K562 (cell line): ENCODE results near the gene SAXO1. TPM values are rescaled to one million over a fixed set of nuclear protein-coding genes. Genes with fewer than 3 reads are reported as not detected.

Experiments
- ATAC-seq: fragments of 200-7000 bp; cut with Tn5 transposase; 3 replicates; pipeline ENCODE4 v1.9.1; 2020; ENCODE audit warnings: moderate library complexity
- BruUV-seq: library from RNA; stranded (reverse); fragments of 400-500 nt; replicated peaks from 2 replicates; lab custom pipeline; 2021; lab: Mats Ljungman, UMichigan
- CTCF ChIA-PET: fragments of 300-600 bp; formaldehyde crosslinking; extraction: SDS; loops from one replicate; lab custom pipeline; 2021; ENCODE audit warnings: low intra/inter-chr PET ratio; lab: Yijun Ruan, JAX
- POLR2A ChIA-PET: fragments of 300-600, 350-650 bp; sonication (Branson Sonifier 250); formaldehyde crosslinking; extraction: SDS; loops from one replicate; lab custom pipeline; 2021; ENCODE audit warnings: antibody characterized with exemption, inconsistent platforms; lab: Yijun Ruan, JAX
- DNase-seq, 4 experiments: peaks; one replicate each; pipeline versions ENCODE4 v3.0.0 to v3.0.0-alpha.2; 2011 to 2018; ENCODE audit warnings: low spot score in 3 of 4, mixed read lengths in 3 of 4; ENCODE audit errors: extremely low read depth in 1 of 4
- FAIRE-seq: peaks from 2 replicates; lab custom pipeline; 2011; peaks lifted over from hg19 to GRCh38; lab: Jason Lieb, UNC
- H2AFZ ChIP-seq: 2 replicates; pipeline ENCODE4 v1.6.0; 2011; ENCODE audit warnings: low read depth, low read length, control low read depth, inconsistent platforms
- H3K27ac ChIP-seq: fragments of 200-600 bp; 3 replicates; pipeline ENCODE4 v1.8.0; 2011; ENCODE audit warnings: low read depth, mild to moderate bottlenecking, control low read depth, inconsistent platforms, low read length, moderate library complexity, mixed read lengths; ENCODE audit errors: extremely low read depth
- H3K27me3 ChIP-seq, 2 experiments: fragments of 300-600 bp in 1 of 2; 2 replicates in 1 of 2; 3 replicates in 1 of 2; pipeline versions ENCODE4 v1.6.0 to v1.8.0; 2011; ENCODE audit warnings: inconsistent platforms in 2 of 2, low read length in 2 of 2, mild to moderate bottlenecking in 1 of 2, mixed read lengths in 1 of 2, moderate library complexity in 1 of 2; ENCODE audit not compliant: control insufficient read depth in 2 of 2, insufficient read depth in 2 of 2
- H3K36me3 ChIP-seq: fragments of 300-600 bp; 3 replicates; pipeline ENCODE4 v1.8.0; 2011; ENCODE audit warnings: mild to moderate bottlenecking, low read length, inconsistent platforms; ENCODE audit not compliant: control insufficient read depth, insufficient read depth
- H3K4me1 ChIP-seq, 2 experiments: fragments of 200-600 bp in 1 of 2; replicated peaks in 1 of 2; 2 replicates in 1 of 2; 3 replicates in 1 of 2; pipeline versions ENCODE4 v1.5.1 to v1.8.0; 2011; ENCODE audit warnings: inconsistent platforms in 2 of 2, low read length in 2 of 2, mild to moderate bottlenecking in 1 of 2, mixed read lengths in 1 of 2, moderate library complexity in 1 of 2; ENCODE audit not compliant: control insufficient read depth in 2 of 2, insufficient read depth in 2 of 2
- H3K4me2 ChIP-seq: 2 replicates; pipeline ENCODE4 v1.6.1; 2011; ENCODE audit warnings: low read length, control low read depth, inconsistent platforms, mixed read lengths; ENCODE audit not compliant: insufficient read depth
- H3K4me3 ChIP-seq: fragments of 200-600 bp; sonication (generic), shearing (Covaris generic); 2 replicates; pipeline ENCODE4 v1.5.1; 2016; ENCODE audit warnings: control low read depth, inconsistent platforms
- H3K79me2 ChIP-seq: fragments of 200-600 bp; 3 replicates; pipeline ENCODE4 v1.8.0; 2011; ENCODE audit warnings: low read length, inconsistent platforms; ENCODE audit not compliant: control insufficient read depth, insufficient read depth
- H3K9ac ChIP-seq, 2 experiments: 2 replicates each; pipeline versions ENCODE4 v1.6.0 to v1.6.1; 2011; ENCODE audit warnings: low read depth in 2 of 2, low read length in 2 of 2, control low read depth in 1 of 2, inconsistent platforms in 1 of 2, mild to moderate bottlenecking in 1 of 2, mixed read lengths in 1 of 2; ENCODE audit not compliant: insufficient read depth in 1 of 2
- H3K9me1 ChIP-seq: one replicate; pipeline ENCODE4 v1.6.0; 2011; ENCODE audit warnings: inconsistent platforms, mild to moderate bottlenecking, low read length, moderate library complexity; ENCODE audit not compliant: control insufficient read depth, insufficient read depth
- H3K9me3 ChIP-seq: replicated peaks from 2 replicates; pipeline ENCODE4 v1.5.1; 2011; ENCODE audit warnings: low read depth, low read length, inconsistent platforms; ENCODE audit not compliant: control insufficient read depth, insufficient read depth
- H4K20me1 ChIP-seq: replicated peaks from 2 replicates; pipeline ENCODE4 v1.6.1; 2011; ENCODE audit warnings: low read length, inconsistent platforms, mixed read lengths; ENCODE audit not compliant: control insufficient read depth, insufficient read depth
- CBFB ChIP-seq: sonication (generic); formaldehyde crosslinking; IDR thresholded peaks from 2 replicates; pipeline ENCODE4 v1.4.0; 2020; ENCODE audit warnings: mild to moderate bottlenecking, missing genetic modification reagents
- DDX20 ChIP-seq: fragments of 450-650 bp; IDR thresholded peaks from 2 replicates; pipeline ENCODE4 v1.6.1; 2016; ENCODE audit warnings: missing genetic modification characterization, low read depth, mild to moderate bottlenecking, missing compliant biosample characterization, moderate library complexity
- KLF6 ChIP-seq: fragments of 250-450 bp; sonication (Bioruptor Pico); IDR thresholded peaks from 2 replicates; pipeline ENCODE4 v1.4.0; 2020; ENCODE audit warnings: mild to moderate bottlenecking, moderate library complexity, borderline replicate concordance
- NRF1 ChIP-seq, 2 experiments: fragments of 450-650 bp; IDR thresholded peaks in 1 of 2; conservative IDR thresholded peaks in 1 of 2; 2 replicates each; pipeline ENCODE4 v1.6.1; 2014; ENCODE audit warnings: mild to moderate bottlenecking in 2 of 2
- RBM22 ChIP-seq: fragments of 200-400 bp; formaldehyde crosslinking; IDR thresholded peaks from 2 replicates; pipeline ENCODE4 v1.6.1; 2018; ENCODE audit warnings: low read length, low read depth; ENCODE audit not compliant: poor library complexity, severe bottlenecking
- THRAP3 ChIP-seq: fragments of 450-650 bp; IDR thresholded peaks from 2 replicates; pipeline ENCODE4 v1.6.1; 2016; ENCODE audit warnings: mild to moderate bottlenecking, inconsistent platforms, borderline replicate concordance
- TSC22D4 ChIP-seq: fragments of 450-650 bp; IDR thresholded peaks from 2 replicates; pipeline ENCODE4 v1.6.1; 2016; ENCODE audit warnings: missing genetic modification characterization, missing biosample characterization, control low read depth
- ZNF146 ChIP-seq: IDR thresholded peaks from one replicate; pipeline ENCODE4 v1.6.1; 2018; ENCODE audit warnings: missing compliant biosample characterization; ENCODE audit not compliant: unreplicated experiment
- ZNF318 ChIP-seq, 2 experiments: fragments of 450-650 bp; IDR thresholded peaks; 2 replicates each; pipeline ENCODE4 v1.6.1; 2016; ENCODE audit warnings: mild to moderate bottlenecking in 2 of 2, borderline replicate concordance in 1 of 2, low read depth in 1 of 2, moderate library complexity in 1 of 2
- WGBS: fragments of 100-300 bp; shearing (Covaris generic); methylation state at CpG from one replicate; pipeline ENCODE4 v1.1.6; 2016; ENCODE audit warnings: low coverage, mixed read lengths; ENCODE audit not compliant: insufficient coverage; ENCODE audit errors: missing lambda C conversion rate; 5-methylcytosine and 5-hydroxymethylcytosine counted together
- in situ Hi-C: fragments of 300-500 bp; cut with MboI; formaldehyde crosslinking; loops from 4 replicates; pipeline ENCODE4 v1.15.0; 2018; ENCODE audit warnings: inconsistent platforms, mixed read lengths
- intact Hi-C: fragments of 100-400 bp; cut with micrococcal nuclease; formaldehyde crosslinking; loops from 2 replicates; pipeline ENCODE4 v1.14.2; 2022
- polyA plus RNA-seq, 8 experiments: library from polyadenylated mRNA; depleted of rRNA in 4 of 8; stranded (reverse) in 5 of 8; unstranded in 3 of 8; fragments of >200 nt; fragmentation: Nextera tagmentation in 2 of 8; fragmentation: Illumina TruSeq in 1 of 8; extraction: Ambion mirVana in 2 of 8; extraction: Trizol in 1 of 8; gene quantifications; 2 replicates each; pipeline versions ENCODE4 v1.2.1 to v1.2.3, GENCODE V29; 2011 to 2014; ENCODE audit warnings: inconsistent platforms in 1 of 8, missing spikeins in 1 of 8
- total RNA-seq, 7 experiments: library from RNA; depleted of rRNA in 6 of 7; stranded (reverse); fragments of >200 nt in 6 of 7; fragmentation: Illumina TruSeq in 2 of 7; extraction: Trizol in 2 of 7; gene quantifications; 2 replicates each; pipeline versions ENCODE4 v1.2.1 to v1.2.3, GENCODE V29; 2011 to 2021; ENCODE audit warnings: low replicate concordance in 1 of 7

Gene SAXO1
- total and polyA plus RNA-seq, 9 of the 15 experiments (the other 6 are each of a cell fraction or from before 2014, with no cell fraction given), result 0.04 TPM; not detected in 8

GRCh38 chr9:19009391-19009965 is 23.5 kb downstream of the SAXO1 start:
- Histone ChIP-seq H3K9me3 (no peaks in the 10 kb centered on the region), H4K20me1 (no peaks in the 10 kb centered on the region), H3K79me2 (no peaks in the 10 kb centered on the region), H3K27me3 (no peaks in the 10 kb centered on the region), H3K4me1 (no peaks in the 10 kb centered on the region), H3K27ac (no peak overlapping the region), H3K4me2 (no peak overlapping the region), H2AFZ (no peak overlapping the region), H3K9ac (no peak overlapping the region), H3K9me1 (no peaks in the 10 kb centered on the region), H3K36me3 (no peaks in the 10 kb centered on the region), H3K4me3 (no peak overlapping the region)
- no TSS peak for BruUV-seq
- intact Hi-C loops (no loop called here), in situ Hi-C loops (no loop called here)
- ATAC-seq (no peak), DNase-seq (no peak), FAIRE-seq (no peak)
- TF ChIP-seq DDX20, result no peak
- no peak for TF ChIP-seq THRAP3
- TF ChIP-seq ZNF318 (IDR thresholded peaks at IDR 0.05; ENCODE audit: borderline replicate concordance in 1 of 2, low read depth in 1 of 2), result no peak
- TF ChIP-seq KLF6 (CRISPR knock-in tag), result no peak
- no peak for TF ChIP-seq TSC22D4 (tag)
- TF ChIP-seq RBM22, result no peak
- no peak for TF ChIP-seq NRF1 (conservative IDR thresholded peaks at IDR 0.05 in 1 of 2, IDR thresholded peaks at IDR 0.05 in 1 of 2)
- TF ChIP-seq CBFB (CRISPR knock-in tag), result no peak
- no peak for TF ChIP-seq ZNF146 (CRISPR knock-in tag)
- CTCF ChIA-PET, result no interaction called here
- POLR2A ChIA-PET, result interaction anchor here (0.6 kb wide), 1 partner anchor 439 kb away, joined by 4 read pairs; no protein-coding TSS in a partner anchor
- WGBS, result 0% methylated on average over 4 of the region's 5 CpGs
